ENCODE measurements around the gene TIGD3.

TIGD3 gene

DNA sequence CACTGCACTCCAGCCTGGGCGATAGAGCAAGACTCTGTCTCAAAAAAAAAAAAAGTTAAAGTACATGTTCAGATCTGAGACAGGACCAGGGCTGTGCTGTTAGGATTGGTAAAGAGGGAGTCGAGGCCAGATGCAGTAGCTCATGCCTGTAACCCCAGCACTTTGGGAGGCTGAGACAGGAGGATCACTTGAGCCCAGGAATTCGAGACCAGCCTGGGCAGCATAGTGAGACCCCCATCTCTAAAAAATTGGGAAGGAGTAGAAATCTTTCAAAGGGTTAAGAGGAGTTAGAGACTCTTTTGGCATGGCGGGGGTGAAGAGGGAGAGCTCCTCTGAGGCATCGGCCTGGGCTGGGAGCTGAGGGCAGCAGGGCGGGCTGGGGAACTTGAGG, 16.1 kb downstream of the TIGD3 start:
- no peak for DNase-seq (ENCODE audit: low spot score)

GRCh38 chr11:65373839-65374580, 19.5 kb downstream of the TIGD3 start:
- DNase-seq (ENCODE audit: low spot score), result no peak

DNA sequence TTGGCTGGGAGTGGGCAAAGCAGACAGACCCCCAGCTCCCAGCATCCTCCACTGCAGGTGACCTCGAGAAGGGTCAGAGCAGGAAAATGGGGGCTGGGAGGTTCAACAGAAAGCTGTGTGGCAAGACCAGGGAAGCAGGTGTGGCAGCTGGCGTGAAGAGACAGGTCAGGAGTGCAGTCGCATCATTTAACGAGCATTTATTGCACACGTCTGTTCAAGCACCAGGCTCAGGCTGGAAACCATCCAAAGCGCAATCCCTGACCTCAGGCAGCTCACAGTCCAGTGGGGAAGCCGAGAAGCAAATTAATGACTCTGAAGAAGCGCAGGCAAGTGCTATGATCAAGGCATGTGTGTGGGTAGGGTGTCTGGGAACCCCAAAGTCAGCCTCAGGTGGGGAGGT, 20.5 kb downstream of the TIGD3 start:
- DNase-seq (ENCODE audit: low spot score), result no peak

DNA sequence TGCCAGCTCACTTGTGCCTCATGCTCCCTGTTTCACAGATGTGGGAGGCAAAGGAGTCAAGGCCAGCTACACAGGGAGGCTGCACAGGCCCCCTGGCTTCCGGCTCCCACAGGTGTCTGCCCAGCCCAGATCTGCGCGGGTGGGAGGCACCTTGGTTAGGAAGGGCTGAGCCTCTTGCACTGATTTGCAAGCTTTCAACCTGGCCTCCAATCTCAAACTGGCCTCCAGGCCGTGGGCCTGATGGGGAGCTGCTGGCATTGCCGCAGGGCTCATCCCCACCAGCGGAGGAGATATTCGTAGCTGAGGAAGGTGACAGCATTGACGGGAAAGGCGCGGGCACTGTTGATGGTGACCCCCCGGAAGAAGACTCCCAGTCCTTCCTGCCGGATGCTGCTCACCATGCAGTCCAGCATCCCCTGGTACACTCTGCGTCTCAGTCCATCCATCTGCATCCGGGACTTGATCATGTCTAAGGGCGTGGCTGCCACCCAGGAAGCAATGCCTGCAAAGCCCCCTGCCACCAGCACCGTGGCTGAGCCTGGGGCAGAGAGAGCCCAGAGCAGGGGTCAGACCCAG, 21.7 kb downstream of the TIGD3 start:
- no peak for DNase-seq (ENCODE audit: low spot score)

DNA sequence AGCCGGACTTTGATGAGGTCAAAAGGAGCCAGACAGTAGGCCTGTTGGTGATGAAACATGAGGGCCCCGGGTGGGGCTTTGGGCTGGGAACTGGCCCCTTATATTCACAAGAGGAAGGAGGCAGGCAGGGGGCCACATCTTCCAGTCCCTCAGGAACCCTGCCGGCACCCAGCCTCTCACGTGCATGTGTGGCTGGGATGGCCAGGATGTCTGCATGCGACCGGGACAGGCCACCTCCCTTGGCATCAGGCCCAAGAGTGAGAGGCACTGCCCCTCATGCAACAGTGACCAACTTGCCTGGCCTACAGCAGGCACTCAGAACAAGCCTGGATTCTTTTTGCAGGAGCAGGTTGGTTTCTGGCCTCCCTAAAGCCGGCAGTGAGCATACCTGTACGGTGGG, 22.5 kb downstream of the TIGD3 start:
- no peak for DNase-seq (ENCODE audit: low spot score)

DNA sequence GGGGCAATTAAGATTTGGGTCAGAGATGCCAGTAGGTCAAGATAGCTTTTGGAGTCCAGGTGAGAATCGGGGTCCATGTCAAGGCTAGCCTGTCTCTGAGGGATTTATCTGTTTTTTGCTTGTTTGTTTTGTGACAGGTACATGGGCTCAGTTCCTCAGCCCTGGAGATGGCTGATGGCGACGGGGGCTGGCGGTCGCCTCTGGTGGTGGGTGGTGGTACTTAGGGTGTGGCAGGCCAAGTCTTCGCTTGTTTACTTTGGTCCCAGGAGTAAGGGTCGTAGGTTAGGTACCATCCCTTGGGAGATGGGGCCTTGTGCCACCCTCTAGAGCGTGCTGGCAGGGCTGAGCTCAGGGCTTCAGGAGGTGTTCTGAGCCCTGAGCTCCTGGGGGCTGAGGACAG, 23.2 kb downstream of the TIGD3 start:
- no peak for DNase-seq (ENCODE audit: low spot score)

- no peak for DNase-seq (ENCODE audit: low spot score)
Observed at GRCh38 chr11:65378208-65378927, 23.8 kb downstream of the TIGD3 start.

DNA sequence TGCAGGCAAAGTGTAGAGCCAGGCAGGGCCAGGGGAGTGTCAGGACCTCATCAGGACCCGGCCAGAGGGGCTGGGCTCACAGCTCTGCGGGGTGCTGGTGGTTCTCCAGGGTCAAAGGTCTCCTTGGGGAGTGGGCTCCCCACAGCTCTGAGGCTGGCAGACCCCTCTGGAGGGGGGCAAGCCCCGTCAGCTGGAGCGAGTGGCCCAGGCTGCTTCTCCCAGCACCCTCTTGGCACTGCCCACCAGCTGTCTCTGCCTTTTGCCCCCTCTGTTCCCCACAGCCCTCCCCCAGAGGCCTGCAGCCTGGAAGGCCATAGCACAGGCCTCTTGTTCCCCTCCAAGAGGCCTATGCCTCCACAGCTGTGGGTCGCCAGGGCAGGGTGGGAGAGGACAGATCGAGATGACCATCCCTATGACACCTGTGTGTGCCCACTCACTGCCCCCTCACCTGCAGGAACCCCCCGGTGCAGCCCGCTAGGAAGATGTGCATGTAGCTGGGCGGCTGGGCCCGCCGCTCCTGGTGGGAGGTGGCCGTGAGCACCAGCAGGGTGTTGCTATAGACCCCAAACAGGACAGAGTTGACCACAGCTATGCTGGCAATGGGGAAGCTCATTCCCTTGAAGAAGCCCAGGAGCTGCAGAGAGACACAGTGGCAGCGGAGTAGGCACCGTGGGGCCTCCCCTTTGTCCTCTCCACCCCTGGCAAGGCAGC, 24.5 kb downstream of the TIGD3 start:
- DNase-seq (ENCODE audit: low spot score), result no peak

GRCh38 chr11:65379698-65380459, 25.3 kb downstream of the TIGD3 start:
- DNase-seq (ENCODE audit: low spot score), result no peak

GRCh38 chr11:65380460-65381119, 26.0 kb downstream of the TIGD3 start:
- DNase-seq (ENCODE audit: low spot score), result no peak

GRCh38 chr11:65381716-65382032, 27.1 kb downstream of the TIGD3 start:
- DNase-seq (ENCODE audit: low spot score), result no peak

GRCh38 chr11:65382033-65382803, 27.7 kb downstream of the TIGD3 start, which contains the start of gene SLC25A45:
TSS of gene SLC25A45 (minus strand) at chr11:65382646. CDS start at chr11:65381951, 695 bp downstream.
- DNase-seq (ENCODE audit: low spot score), result peak; percentile 84

GRCh38 chr11:65382804-65383368, 28.3 kb downstream of the TIGD3 start:
- peak; percentile 81 for DNase-seq (ENCODE audit: low spot score)

GRCh38 chr11:65383778-65384177, 29.2 kb downstream of the TIGD3 start:
- DNase-seq (ENCODE audit: low spot score), result no peak

GRCh38 chr11:65384301-65384889, 29.8 kb downstream of the TIGD3 start:
- no peak for DNase-seq (ENCODE audit: low spot score)

- DNase-seq (ENCODE audit: low spot score), result peak; percentile 92
Observed at GRCh38 chr11:65386307-65387140, 32.0 kb downstream of the TIGD3 start, which contains the start of gene FRMD8. TSS of gene FRMD8 (plus strand) at chr11:65386637. CDS start at chr11:65387037, 400 bp downstream.

GRCh38 chr11:65388731-65389130, 34.2 kb downstream of the TIGD3 start:
- DNase-seq (ENCODE audit: low spot score), result no peak

DNA sequence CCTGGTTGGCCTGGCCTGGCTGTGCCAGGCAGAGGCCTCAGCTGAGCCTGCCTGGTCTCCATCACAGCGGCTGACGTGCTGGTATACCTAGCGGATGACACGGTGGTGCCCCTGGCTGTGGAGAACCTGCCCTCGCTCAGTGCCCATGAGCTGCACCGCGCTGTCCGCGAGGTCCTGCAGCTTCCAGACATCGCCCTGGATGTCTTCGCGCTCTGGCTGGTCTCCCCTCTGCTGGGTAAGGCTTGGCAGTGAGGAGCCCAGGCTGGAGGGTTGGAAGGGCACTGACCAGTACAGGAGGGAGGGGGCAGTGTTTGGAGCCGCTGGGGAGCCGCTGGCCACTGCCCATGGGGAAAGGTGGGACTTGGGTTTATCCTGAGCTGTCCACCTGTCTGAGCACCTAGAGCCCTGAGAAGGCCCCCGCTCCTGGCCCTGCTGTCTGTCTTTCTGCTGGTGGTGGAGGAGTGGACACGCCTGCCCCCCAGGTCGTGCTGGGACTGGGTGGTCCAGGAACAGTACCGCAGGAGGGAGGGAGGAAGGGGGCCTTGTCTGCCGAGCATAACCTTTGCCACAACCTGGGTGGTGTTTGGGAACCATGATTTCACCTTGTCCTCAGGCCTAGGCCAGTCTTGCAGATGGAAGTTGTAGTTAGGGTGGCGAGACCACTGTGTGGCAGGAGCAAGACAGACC, 34.9 kb downstream of the TIGD3 start:
- no peak for DNase-seq (ENCODE audit: low spot score)
